ENCODE data around the gene HID1.
A peak's percentile ranks its signal among the peaks of the same experiment; 100 is the strongest.
"Not testable (repeated sequence)": the region's sequence is repeated elsewhere in the genome, so short reads cannot be mapped to it uniquely, and the experiment has no call there.

HID1 gene

GRCh38 chr17:74920306-74920620, 52.3 kb downstream of the HID1 start:
- H3K4me3 ChIP-seq (ENCODE audit: low read depth, low read length): no peak overlapping the region
- TF ChIP-seq CTCF (IDR thresholded peaks at IDR 0.05; ENCODE audit: low read depth, low read length, missing control alignments): no peak
- in situ Hi-C loops (cut with HindIII; ENCODE audit: low sequenced_read_pairs): no loop called here
- DNase-seq (ENCODE audit: low read depth): no peak

- no peak overlapping the region for H3K4me3 ChIP-seq (ENCODE audit: low read depth, low read length)
- DNase-seq (ENCODE audit: low read depth): no peak
- in situ Hi-C loops (cut with HindIII; ENCODE audit: low sequenced_read_pairs): no loop called here
- peak; percentile 13 for TF ChIP-seq CTCF (IDR thresholded peaks at IDR 0.05; ENCODE audit: low read depth, low read length, missing control alignments)
These were observed 52.9 kb downstream of the HID1 start for GRCh38 chr17:74919440-74920305.

GRCh38 chr17:74918906-74919305, 53.7 kb downstream of the HID1 start:
- no peak for TF ChIP-seq CTCF (IDR thresholded peaks at IDR 0.05; ENCODE audit: low read depth, low read length, missing control alignments)
- no peak overlapping the region for H3K4me3 ChIP-seq (ENCODE audit: low read depth, low read length)
- in situ Hi-C loops (cut with HindIII; ENCODE audit: low sequenced_read_pairs): no loop called here

DNA sequence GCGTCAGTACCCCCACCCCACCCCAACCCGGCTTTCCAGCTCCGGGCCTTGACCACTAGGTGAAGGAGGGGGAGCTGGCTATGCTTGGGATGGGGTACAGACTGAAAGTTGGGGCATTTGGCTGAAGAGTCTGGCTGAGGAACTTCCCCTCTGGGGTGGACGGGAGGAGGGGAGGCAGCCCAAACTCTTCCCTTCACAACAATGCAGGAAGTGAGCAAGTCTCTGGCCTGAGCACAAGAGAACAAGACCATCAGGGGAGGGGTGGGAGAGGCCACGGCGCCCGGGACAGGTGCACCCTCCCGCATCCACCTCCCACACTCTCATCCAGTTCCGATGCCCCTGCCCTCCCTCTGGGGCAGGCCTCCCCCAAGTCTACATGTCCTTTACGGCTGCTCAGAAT, 55.1 kb downstream of the HID1 start:
- no peak for DNase-seq (ENCODE audit: low read depth)
- no peak overlapping the region for H3K4me3 ChIP-seq (ENCODE audit: low read depth, low read length)
- no peak for TF ChIP-seq CTCF (IDR thresholded peaks at IDR 0.05; ENCODE audit: low read depth, low read length, missing control alignments)
- in situ Hi-C loops (cut with HindIII; ENCODE audit: low sequenced_read_pairs): no loop called here

More at GRCh38 chr17:74918906-74919305, 53.7 kb downstream of the HID1 start:
- DNase-seq (ENCODE audit: low read depth): no peak

- TF ChIP-seq CTCF (IDR thresholded peaks at IDR 0.05; ENCODE audit: low read depth, low read length, missing control alignments): no peak
- in situ Hi-C loops (cut with HindIII; ENCODE audit: low sequenced_read_pairs): no loop called here
- DNase-seq (ENCODE audit: low read depth): no peak
- H3K4me3 ChIP-seq (ENCODE audit: low read depth, low read length): no peak overlapping the region
These were observed 55.7 kb downstream of the HID1 start for GRCh38 chr17:74916851-74917199.

DNA sequence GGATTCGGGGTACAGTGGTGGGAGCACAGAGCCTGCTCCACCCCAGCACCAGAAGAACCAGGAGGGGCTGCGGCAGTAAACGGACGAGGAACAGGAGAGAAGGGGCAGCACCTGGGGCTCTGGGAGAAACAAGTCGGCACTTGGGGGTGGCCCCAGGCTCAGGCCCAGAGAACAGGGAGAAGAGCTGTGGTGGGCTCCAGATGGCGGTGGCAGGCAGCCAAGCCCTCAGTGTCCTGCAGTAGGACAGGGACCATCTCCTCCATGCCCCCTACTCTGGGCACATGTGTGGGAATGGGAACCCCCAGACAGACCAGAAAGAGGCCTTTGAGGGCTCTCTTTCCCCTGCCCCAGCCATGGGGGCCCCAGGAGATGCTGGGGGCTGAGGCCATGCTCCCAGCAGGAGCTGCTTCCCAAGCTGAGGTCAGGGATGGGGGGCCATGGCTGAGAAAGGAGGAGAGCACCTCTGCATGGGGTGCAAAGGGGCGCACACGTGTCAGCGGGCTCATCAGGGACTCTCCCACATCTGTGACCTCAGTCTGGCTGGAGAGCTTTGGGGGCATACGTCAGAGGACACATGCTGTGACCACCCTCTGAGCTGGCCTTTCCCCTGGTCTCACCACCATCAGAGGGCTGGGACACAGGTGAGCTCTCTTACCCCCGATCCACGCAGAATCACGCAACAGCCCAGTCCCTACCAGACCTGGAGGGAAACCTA, 56.3 kb downstream of the HID1 start:
- no peak for TF ChIP-seq CTCF (IDR thresholded peaks at IDR 0.05; ENCODE audit: low read depth, low read length, missing control alignments)
- no peak for DNase-seq (ENCODE audit: low read depth)
- in situ Hi-C loops (cut with HindIII; ENCODE audit: low sequenced_read_pairs): no loop called here
- H3K4me3 ChIP-seq (ENCODE audit: low read depth, low read length): no peak overlapping the region

- DNase-seq (ENCODE audit: low read depth); in situ Hi-C loops (cut with HindIII; ENCODE audit: low sequenced_read_pairs); H3K4me3 ChIP-seq (ENCODE audit: low read depth, low read length): not testable (repeated sequence)
These were observed 61.1 kb downstream of the HID1 start for GRCh38 chr17:74911423-74911822.

- H3K4me3 ChIP-seq (ENCODE audit: low read depth, low read length); in situ Hi-C loops (cut with HindIII; ENCODE audit: low sequenced_read_pairs); DNase-seq (ENCODE audit: low read depth): not testable (repeated sequence)
These were observed 63.5 kb downstream of the HID1 start for GRCh38 chr17:74909097-74909496.

Data from astrocyte of the cerebellum (primary cell).